ENCODE measurements around the gene FAH.

The FAH gene

DNA sequence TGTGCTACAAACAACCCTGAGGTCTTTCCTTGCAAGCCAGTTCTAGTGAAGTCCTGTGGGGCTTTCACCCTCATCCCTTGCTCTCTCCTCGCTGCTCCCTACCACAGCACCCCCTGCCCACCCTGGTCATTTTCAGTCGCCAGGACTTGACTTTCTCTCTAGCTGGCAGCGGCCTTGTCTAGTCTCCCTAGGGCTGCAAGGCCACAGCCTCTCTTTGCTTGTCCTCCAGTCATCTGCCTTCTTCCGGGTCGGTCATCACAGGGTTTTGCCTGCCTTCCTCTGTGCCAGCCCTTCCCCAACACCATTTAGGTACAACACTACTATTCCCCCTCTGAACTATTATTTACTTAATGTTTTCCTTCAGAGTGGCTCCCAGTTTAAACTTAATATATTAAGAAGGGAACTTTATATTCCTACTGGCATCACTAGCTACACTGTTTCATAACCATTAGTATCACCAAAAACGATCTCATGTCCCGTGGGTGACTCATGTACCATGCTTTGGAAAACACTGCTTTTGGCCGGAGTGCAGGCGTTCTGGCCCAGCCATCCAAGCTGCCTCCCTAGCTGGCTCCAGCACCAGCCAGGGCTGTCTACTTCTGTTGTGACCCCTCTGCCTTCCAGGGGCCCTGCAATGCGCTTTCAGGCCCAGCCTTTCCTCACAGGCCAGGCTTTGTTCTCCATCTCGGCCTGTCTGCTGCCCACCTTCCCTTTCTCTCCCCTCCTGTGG is 21.4 kb downstream of the FAH start:
- peak in 1 of 14 donors; percentile 16 for DNase-seq

- no peak for DNase-seq
These were observed 22.6 kb downstream of the FAH start for GRCh38 chr15:80175436-80175835.

DNA sequence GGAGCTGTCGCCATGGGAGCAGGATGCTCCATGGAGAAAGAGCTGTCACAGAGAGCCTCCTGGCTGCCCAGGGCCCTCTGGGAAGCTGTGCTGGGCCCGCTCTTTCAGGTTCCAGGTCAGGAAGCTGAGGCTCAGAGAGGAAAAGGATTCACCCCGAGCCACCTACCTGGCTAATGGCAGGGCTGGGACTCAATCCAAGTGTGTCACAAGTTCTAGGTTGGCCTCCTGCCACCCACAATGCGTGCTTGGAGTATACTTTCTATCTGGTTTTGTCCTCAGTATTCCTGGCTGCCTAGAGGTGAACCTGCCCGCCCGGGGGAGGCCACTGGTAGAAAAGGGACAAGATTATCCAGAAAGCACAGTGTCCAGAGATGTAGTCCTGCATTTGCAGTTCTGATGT is 23.6 kb downstream of the FAH start:
- no peak for DNase-seq

GRCh38 chr15:80177156-80177555 is 24.4 kb downstream of the FAH start:
- no peak for DNase-seq

GRCh38 chr15:80179025-80179759 is 26.4 kb downstream of the FAH start:
- no peak for DNase-seq

GRCh38 chr15:80179935-80180334 is 27.1 kb downstream of the FAH start:
- no peak for DNase-seq

GRCh38 chr15:80180468-80180867 is 27.7 kb downstream of the FAH start:
- no peak for DNase-seq

- peak in 2 of 14 donors; percentile 4 to 84 for DNase-seq
These were observed 28.2 kb downstream of the FAH start for GRCh38 chr15:80180986-80181385.

DNA sequence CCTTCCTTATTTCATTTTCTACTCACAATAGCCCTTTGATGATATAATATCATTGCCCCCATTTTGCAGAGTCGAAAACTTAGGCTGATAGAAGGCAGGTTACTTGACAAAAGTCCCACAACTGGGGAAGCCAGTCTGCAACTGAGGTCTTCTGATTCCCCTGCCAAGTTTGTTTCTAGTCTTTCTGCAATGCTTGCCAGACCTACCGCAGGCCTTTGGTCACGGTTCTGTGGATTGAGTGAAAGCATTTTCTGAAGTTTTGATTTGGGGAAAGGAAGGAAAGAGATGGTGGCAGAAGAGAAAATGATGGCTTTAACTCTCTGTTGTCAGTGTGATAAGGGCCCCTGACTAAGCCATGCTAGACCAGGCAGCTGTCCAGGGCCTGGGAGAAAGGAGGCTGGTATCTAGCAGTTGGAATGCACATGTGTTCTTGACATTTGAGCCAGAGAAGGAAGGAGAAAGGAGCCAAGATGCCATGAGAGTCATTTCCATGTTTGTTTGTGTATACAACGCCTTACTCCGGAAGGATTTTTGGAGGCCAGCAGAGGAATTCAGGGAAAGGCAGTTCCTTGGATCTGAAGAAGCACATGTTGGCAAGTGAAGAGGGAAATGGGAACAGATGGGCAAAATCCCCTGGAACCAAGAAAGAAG is 29.9 kb downstream of the FAH start:
- peak in 2 of 14 donors; percentile 3 to 37 for DNase-seq

DNA sequence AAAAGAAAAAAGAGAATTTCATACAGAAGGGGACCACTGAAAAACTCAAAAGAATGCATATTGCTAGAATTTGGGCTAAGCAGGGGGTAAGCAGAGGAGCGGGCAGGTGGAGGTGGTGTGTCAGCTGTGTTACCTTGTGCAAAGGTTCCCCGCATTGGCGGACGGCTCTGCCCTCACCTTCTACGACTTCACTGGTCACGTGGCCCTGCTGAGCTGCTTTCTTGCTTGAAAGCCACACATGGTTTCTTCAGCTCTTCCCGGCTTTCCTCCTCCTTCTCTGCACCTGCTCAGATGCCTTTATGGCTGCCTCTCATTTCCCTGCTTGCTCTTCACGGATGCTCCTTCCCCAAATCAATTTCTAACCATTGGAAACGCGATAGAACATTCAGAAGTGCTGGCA is 30.5 kb downstream of the FAH start:
- DNase-seq: peak in 1 of 14 donors; percentile 38

DNA sequence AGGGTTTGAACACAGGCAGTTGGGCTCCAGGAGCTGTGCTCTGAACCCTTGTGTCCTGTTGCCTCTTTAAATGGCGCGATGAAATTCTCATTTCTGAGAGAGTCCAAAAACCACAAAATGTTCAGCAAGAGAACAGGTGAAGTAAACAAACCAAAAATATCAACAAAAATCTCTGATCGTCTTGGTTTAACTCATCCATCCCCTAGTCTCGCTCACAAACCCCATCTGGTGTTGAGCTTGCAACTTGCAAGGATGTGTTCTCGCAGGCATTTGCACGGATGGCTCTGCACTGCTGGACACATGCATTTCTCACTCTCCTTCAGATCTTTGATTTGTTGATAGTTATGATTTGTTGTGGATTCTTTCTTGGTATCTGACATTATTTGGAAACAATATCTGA is 31.1 kb downstream of the FAH start:
- DNase-seq: peak in 1 of 14 donors; percentile 24

DNA sequence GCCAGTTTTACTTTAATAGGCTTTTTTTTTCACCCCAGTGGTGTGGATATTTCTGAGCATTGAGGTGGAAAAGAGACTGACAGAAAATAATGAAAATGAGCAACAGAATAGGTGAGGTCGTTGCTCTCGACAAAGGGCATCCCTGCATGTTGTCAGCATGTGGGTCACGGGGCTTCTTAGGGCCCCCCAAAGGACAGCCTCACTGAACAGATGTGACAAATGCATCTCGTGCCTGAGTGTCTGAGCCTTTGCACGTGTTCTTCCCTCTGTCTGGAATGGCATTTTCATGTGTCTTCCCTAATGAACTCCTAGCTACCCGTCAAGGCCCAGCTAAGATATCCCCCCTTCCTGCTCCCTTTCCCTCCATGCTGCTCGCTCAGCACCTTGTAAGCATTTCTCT is 31.8 kb downstream of the FAH start:
- no peak for DNase-seq

DNA sequence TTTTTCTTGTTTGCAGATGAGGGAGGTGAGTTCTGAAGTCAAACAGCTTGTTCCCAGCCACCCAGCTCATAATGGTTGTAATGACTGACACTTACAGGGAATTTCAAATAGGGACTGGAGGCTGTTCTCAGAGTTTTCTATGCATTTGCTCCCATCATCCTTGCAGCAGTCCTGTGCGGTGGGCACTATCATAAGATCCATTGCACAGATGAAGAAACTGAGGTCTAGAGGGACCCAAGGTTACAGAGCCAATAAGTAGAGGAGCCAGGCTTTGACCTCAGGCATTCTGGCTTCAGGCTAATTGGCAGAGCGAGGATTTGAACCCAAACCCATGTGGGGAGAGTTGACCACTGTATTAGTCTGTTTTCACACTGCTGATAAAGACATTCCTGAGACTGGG is 32.4 kb downstream of the FAH start:
- DNase-seq: no peak

DNA sequence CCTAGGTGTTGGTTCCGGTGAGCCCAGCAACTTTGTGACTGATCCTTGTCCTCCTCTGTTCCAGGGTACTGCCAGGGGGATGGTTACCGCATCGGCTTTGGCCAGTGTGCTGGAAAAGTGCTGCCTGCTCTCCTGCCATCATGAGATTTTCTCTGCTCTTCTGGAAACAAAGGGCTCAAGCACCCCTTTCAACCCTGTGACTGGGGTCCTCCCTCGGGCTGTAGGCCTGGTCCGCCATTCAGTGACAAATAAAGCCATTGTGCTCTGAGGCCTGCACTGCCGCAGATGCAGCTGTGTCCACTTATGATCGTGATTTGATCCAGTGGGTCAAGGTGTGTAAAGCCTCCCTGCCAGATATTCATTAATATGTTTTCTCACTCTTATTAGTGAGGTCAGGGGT is 33.3 kb downstream of the FAH start:
- peak in 2 of 14 donors; percentile 10 to 12 for DNase-seq

DNA sequence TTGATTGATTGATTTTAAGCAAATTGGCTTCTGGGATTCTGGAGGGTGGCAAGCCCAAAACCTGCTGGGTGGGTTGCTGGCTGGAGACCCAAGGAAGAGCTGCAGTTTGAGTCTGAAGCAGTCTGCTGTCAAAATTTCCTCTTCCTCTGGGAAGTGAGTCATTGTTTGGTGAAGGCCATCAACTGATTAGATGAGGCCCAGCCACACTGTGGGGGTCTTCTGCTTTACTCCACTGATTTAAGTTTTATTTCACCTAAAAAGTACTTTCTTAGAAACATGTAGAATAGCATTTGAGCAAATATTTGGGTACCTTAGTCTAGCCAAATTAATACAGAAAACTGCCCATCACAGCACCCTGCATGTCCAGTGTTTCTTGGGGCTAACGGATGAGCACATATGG is 33.8 kb downstream of the FAH start:
- DNase-seq: no peak

GRCh38 chr15:80188251-80188650 is 35.5 kb downstream of the FAH start:
- no peak for DNase-seq

- no peak for DNase-seq
These were observed 38.4 kb downstream of the FAH start for GRCh38 chr15:80191198-80191597.

GRCh38 chr15:80191897-80192595 is 39.2 kb downstream of the FAH start:
- DNase-seq: no peak

DNA sequence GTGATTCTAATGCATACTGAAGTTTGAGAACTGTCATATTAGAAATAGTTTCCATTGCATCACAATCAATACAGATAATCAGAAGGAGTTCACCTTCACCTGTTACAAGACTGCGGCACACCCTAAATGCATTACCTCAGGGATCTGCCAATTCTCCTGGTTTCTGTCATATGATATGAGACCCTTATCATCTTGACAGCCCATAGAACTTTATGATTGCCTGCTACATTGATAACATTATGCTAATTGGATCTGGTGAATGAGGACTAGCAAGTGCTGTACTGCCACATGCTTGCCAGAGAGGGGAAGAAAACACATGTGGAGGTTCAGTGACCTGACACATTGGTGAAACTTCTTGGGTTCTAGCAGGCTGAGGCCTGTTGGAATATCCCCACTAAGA is 41.4 kb downstream of the FAH start:
- no peak for DNase-seq

DNA sequence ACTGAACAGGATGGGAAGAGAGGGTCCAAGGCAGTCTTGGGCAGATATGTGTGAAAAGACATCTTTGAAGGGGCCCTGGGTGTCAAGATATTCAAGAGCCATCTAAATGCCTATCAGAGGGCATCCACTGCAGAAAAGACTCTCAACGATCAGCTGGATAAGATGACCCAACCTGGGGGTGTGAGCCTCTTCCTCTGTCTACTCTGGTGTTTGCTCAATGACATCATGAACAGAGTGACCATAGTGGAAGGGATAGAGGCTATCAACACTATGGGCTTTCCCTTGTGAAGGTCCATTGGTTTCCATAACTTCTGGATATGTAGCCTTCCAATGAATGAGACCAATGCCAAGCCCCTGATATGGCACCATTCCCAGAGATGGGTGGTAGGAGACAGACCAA is 42.1 kb downstream of the FAH start:
- DNase-seq: no peak

GRCh38 chr15:80199366-80199765 is 46.6 kb downstream of the FAH start:
- DNase-seq: no peak

DNA sequence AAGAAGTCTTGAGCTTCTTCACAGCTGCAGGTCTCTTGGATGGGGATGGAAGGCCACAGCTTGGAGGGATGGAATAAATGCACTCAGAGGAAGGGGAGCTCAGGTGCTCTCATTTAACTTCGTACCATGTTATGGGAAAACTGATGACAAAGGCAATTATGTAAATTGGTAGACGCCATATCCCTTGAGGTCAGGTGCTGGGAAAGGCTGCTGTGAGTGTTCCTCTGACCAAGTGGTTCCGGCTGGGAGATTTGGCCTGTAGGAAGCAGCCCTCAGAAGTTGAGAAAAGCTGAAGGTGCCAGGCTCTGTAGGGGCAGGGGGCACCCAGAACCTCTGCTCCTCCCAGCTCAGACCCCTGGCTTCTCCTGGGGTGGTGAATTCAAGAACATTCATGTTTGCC is 47.1 kb downstream of the FAH start:
- no peak for DNase-seq
